OCI-LY3 (cell line): Measurements from ENCODE around the gene GDF2.

Experiments
- CTCF ChIP-seq: fragments of 200-600, 300-600 bp; sonication (generic); IDR thresholded peaks from 2 replicates; pipeline ENCODE4 v1.5.1; 2014; ENCODE audit warnings: antibody characterized with exemption, low read length, low read depth
- EZH2phosphoT487 ChIP-seq: fragments of 200-600 bp; shearing (Covaris generic); IDR thresholded peaks from 2 replicates; pipeline ENCODE4 v1.6.1; 2018; ENCODE audit warnings: antibody characterized with exemption, mixed run types, low read depth

DNA sequence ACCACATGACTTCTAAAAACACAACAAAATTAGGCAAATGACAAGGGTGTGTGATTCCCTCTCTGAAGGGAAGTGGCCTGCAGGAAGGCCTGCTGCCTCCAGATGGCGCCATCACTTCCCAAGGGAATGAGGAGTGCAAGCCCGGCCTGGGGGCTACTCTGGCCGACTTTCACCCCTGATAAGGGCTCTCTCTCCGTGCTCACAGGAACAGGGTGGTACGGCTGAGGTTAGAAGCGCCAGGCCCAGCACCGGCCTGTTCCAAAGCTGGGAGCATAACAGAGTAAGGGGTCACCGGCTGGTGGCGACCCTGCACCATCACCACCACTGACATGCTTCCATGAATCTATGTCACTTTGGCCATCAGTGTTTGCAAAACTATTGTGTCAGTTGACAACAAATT is 39.0 kb downstream of the GDF2 start:
- TF ChIP-seq CTCF: peak; percentile 67
- TF ChIP-seq EZH2phosphoT487: no peak
